Cardiac muscle cell (in vitro differentiated cells and primary cell): ENCODE data around the gene CPAMD8. TPM values are rescaled to one million over a fixed set of nuclear protein-coding genes. Genes with fewer than 3 reads are reported as not detected.

ENCODE experiments used
- DNase-seq, 2 donors: peaks; one replicate each; pipeline versions ENCODE4 v3.0.0 to v3.0.0-alpha.2; 2010 to 2017; ENCODE audit warnings: low read depth in 1 of 2, low spot score in 1 of 2
- H3K27ac ChIP-seq: fragments of 200-600 bp; sonication (generic); 2 replicates; pipeline ENCODE4 v1.5.1; 2016
- H3K27me3 ChIP-seq: fragments of 200-600 bp; sonication (generic); 2 replicates; pipeline ENCODE4 v1.6.0; 2016; ENCODE audit warnings: control low read depth
- H3K36me3 ChIP-seq: fragments of 200-600 bp; sonication (generic); 2 replicates; pipeline ENCODE4 v1.5.1; 2016; ENCODE audit warnings: control low read depth
- H3K4me1 ChIP-seq: fragments of 200-600 bp; sonication (generic); 2 replicates; pipeline ENCODE4 v1.8.1; 2017; ENCODE audit warnings: low read depth, mild to moderate bottlenecking, mixed run types
- H3K4me3 ChIP-seq: fragments of 200-600 bp; sonication (generic); 2 replicates; pipeline ENCODE4 v1.5.1; 2016; ENCODE audit warnings: mild to moderate bottlenecking
- H3K9me3 ChIP-seq: fragments of 200-600 bp; sonication (generic); 2 replicates; pipeline ENCODE4 v1.5.1; 2017; ENCODE audit warnings: low read depth, mild to moderate bottlenecking, control low read depth
- CTCF ChIP-seq: IDR thresholded peaks from 2 replicates; pipeline ENCODE4 v1.5.1; 2012; ENCODE audit warnings: low read depth, mild to moderate bottlenecking, low read length
- polyA plus RNA-seq: library from polyadenylated mRNA; unstranded; fragments of >200 nt; fragmentation: Nextera tagmentation; extraction: Ambion mirVana; gene quantifications from 2 replicates; pipeline ENCODE4 v1.2.1, GENCODE V29; 2016
- total RNA-seq: library from RNA; depleted of rRNA; stranded (reverse); fragments of >200 nt; gene quantifications from 2 replicates; pipeline ENCODE4 v1.2.3, GENCODE V29; 2016

CPAMD8 gene
- total and polyA plus RNA-seq, 2 experiments from 2014 or later = 18.1 to 53.4 TPM

GRCh38 chr19:16915135-16915534, 111.5 kb downstream of the CPAMD8 start:
- no peaks in the 10 kb centered on the region for H3K9me3 ChIP-seq

GRCh38 chr19:16914421-16914820, 112.2 kb downstream of the CPAMD8 start:
- H3K36me3 ChIP-seq = no peaks in the 10 kb centered on the region
- no peaks in the 10 kb centered on the region for H3K27me3 ChIP-seq
- H3K27ac ChIP-seq = no peak overlapping the region
- TF ChIP-seq CTCF = no peak
- no peak for DNase-seq
- no peaks in the 10 kb centered on the region for H3K9me3 ChIP-seq
- H3K4me1 ChIP-seq = no peaks in the 10 kb centered on the region
- H3K4me3 ChIP-seq = no peak overlapping the region

More at GRCh38 chr19:16915135-16915534, 111.5 kb downstream of the CPAMD8 start:
- H3K4me1 ChIP-seq = no peaks in the 10 kb centered on the region
- no peak overlapping the region for H3K4me3 ChIP-seq
- H3K27ac ChIP-seq = no peak overlapping the region
- no peak for DNase-seq
- H3K27me3 ChIP-seq = no peaks in the 10 kb centered on the region
- no peaks in the 10 kb centered on the region for H3K36me3 ChIP-seq
- no peak for TF ChIP-seq CTCF

GRCh38 chr19:16912780-16913179, 113.8 kb downstream of the CPAMD8 start:
- Histone ChIP-seq H3K4me1 (no peaks in the 10 kb centered on the region), H3K4me3 (no peak overlapping the region), H3K27me3 (no peaks in the 10 kb centered on the region), H3K36me3 (no peaks in the 10 kb centered on the region), H3K9me3 (no peaks in the 10 kb centered on the region), H3K27ac (no peak overlapping the region)
- no peak for DNase-seq
- no peak for TF ChIP-seq CTCF

GRCh38 chr19:16911046-16911445, 115.6 kb downstream of the CPAMD8 start:
- DNase-seq = no peak
- no peaks in the 10 kb centered on the region for H3K27me3 ChIP-seq
- H3K4me3 ChIP-seq = no peak overlapping the region
- H3K4me1 ChIP-seq = no peaks in the 10 kb centered on the region
- H3K27ac ChIP-seq = no peak overlapping the region
- no peaks in the 10 kb centered on the region for H3K36me3 ChIP-seq
- TF ChIP-seq CTCF = no peak
- H3K9me3 ChIP-seq = no peaks in the 10 kb centered on the region

- Histone ChIP-seq H3K27ac (no peak overlapping the region), H3K36me3 (no peaks in the 10 kb centered on the region), H3K4me1 (no peaks in the 10 kb centered on the region), H3K4me3 (no peak overlapping the region), H3K27me3 (no peaks in the 10 kb centered on the region), H3K9me3 (no peaks in the 10 kb centered on the region)
- DNase-seq = no peak
- TF ChIP-seq CTCF = no peak
Observed at GRCh38 chr19:16908759-16909158, 117.9 kb downstream of the CPAMD8 start.

- Histone ChIP-seq H3K4me1 (no peaks in the 10 kb centered on the region), H3K4me3 (no peak overlapping the region), H3K36me3 (no peaks in the 10 kb centered on the region), H3K27ac (no peak overlapping the region), H3K9me3 (no peaks in the 10 kb centered on the region), H3K27me3 (no peaks in the 10 kb centered on the region)
- no peak for TF ChIP-seq CTCF
- DNase-seq = no peak
Observed at GRCh38 chr19:16904599-16904998, 122.0 kb downstream of the CPAMD8 start.
